Vagina (tissue), 2 donors: ENCODE measurements around the gene TMX2. TPM values are rescaled to one million over a fixed set of nuclear protein-coding genes. Genes with fewer than 3 reads are reported as not detected.
A peak's percentile ranks its signal among the peaks of the same experiment; 100 is the strongest.
"Not testable (repeated sequence)": the region's sequence is repeated elsewhere in the genome, so short reads cannot be mapped to it uniquely, and the experiment has no call there.

Experiments
- DNase-seq, 2 donors: peaks; one replicate each; pipeline ENCODE4 v3.0.0-alpha.2; 2017; ENCODE audit errors: extremely low spot score in 2 of 2
- H3K27ac ChIP-seq: fragments of 200-600 bp; sonication (generic); one replicate; pipeline ENCODE4 v1.5.1; 2019
- H3K27me3 ChIP-seq: fragments of 200-600 bp; sonication (generic); one replicate; pipeline ENCODE4 v1.5.1; 2019
- H3K36me3 ChIP-seq, 2 donors: fragments of 200-600 bp; sonication (generic); one replicate each; pipeline ENCODE4 v1.5.1; 2017 to 2019
- H3K4me1 ChIP-seq: fragments of 200-600 bp; sonication (generic); one replicate; pipeline ENCODE4 v1.5.1; 2019
- H3K4me3 ChIP-seq, 2 donors: fragments of 200-600 bp; sonication (generic); 1 replicate in 1 of 2; 2 replicates in 1 of 2; pipeline ENCODE4 v1.5.1; 2016 to 2019
- H3K9me3 ChIP-seq: fragments of 200-600 bp; sonication (generic); one replicate; pipeline ENCODE4 v1.5.1; 2019
- CTCF ChIP-seq, 3 experiments: fragments of 450-650 bp in 2 of 3; fragments of 200-600 bp in 1 of 3; sonication (generic) in 1 of 3; IDR thresholded peaks; one replicate each; pipeline ENCODE4 v1.5.1; 2017 to 2019; ENCODE audit warnings: antibody characterized with exemption in 3 of 3, mild to moderate bottlenecking in 2 of 3, moderate library complexity in 2 of 3
- POLR2A ChIP-seq, 2 donors: fragments of 450-650 bp; IDR thresholded peaks; one replicate each; pipeline ENCODE4 v1.6.1; 2017; ENCODE audit warnings: antibody characterized with exemption in 2 of 2, mild to moderate bottlenecking in 2 of 2, moderate library complexity in 2 of 2
- POLR2AphosphoS5 ChIP-seq, 2 donors: sonication (generic); formaldehyde crosslinking; IDR thresholded peaks; one replicate each; pipeline ENCODE4 v1.9.0; 2017; ENCODE audit warnings: antibody characterized with exemption in 2 of 2, mild to moderate bottlenecking in 2 of 2, low read depth in 1 of 2; ENCODE audit not compliant: insufficient read depth in 1 of 2
- intact Hi-C: fragments of 100-400 bp; cut with DNase I; formaldehyde crosslinking; loops from one replicate; pipeline ENCODE4 v1.15.1; 2023
- total RNA-seq: library from RNA; depleted of rRNA; stranded (reverse); fragments of >200 nt; gene quantifications from one replicate; pipeline ENCODE4 v1.2.3, GENCODE V29; 2016

The TMX2 gene
- total RNA-seq, 1 donor from 2014 or later = 44.4 TPM

DNA sequence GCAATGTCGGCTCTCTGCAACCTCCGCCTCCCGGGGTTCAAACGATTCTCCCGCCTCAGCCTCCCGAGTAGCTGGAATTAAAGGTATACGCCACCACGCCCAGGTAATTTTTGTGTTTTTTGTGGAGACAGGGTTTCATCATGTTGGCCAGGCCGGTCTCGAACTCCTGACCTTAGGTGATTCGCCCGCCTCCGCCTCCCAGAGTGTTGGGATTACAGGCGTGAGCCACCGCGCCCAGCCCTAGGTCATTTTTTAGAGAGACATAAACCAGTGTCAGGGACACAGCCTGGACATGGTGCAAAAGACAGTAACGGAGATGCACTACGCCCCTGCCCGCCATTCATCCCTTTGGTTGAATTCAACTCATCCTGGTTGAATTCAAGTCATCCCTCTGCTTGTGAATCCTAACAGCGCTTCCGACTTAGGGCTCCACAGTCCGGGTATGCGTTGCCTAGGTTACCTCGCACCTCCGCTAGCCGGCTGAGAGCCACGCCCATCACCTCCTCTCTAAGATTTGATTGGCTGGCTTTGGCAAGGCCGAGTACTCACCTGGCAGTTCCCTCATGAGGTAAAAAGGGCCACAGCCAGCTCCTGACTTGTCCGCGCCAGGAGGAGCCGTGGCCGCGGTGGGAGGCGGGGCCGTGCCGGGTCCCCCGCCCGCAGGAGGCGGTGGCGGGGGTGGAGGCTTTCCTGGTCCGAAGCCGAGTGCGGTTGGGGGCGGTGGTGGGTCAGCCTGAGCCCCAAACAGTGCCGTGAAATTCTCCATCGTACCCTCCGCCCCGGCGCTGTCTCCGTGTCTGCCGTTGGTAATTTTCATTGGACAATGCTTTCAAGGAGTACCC, 758 bp upstream of the TMX2 start, which contains the start of gene MED19:
TSS of gene MED19 (minus strand) at position 802 of the 842 bp plus-strand sequence. CDS start at position 766, 36 bp downstream.
- no peaks in the 10 kb centered on the region for H3K9me3 ChIP-seq
- no peaks in the 10 kb centered on the region for H3K27me3 ChIP-seq
- H3K4me1 ChIP-seq = peaks cover 55% of the 10 kb centered on the region
- peak within 1 kb of the TSS; percentile 93 for H3K27ac ChIP-seq
- TF ChIP-seq CTCF (IDR thresholded peaks at IDR 0.05) = no peak
- TF ChIP-seq POLR2AphosphoS5 (IDR thresholded peaks at IDR 0.05; ENCODE audit: insufficient read depth in 1 of 2, low read depth in 1 of 2) = peak in 1 of 2 donors; percentile 77
- TF ChIP-seq POLR2A (IDR thresholded peaks at IDR 0.05) = peak in 1 of 2 donors; percentile 41
- no peaks in the 10 kb centered on the region for H3K36me3 ChIP-seq
- intact Hi-C loops = no loop called here
- H3K4me3 ChIP-seq = peak within 1 kb of the TSS; percentile 98 to 100
- peak in 1 of 2 donors; percentile 97 for DNase-seq

GRCh38 chr11:57713835-57714234, 1.4 kb downstream of the TMX2 start:
- no peaks in the 10 kb centered on the region for H3K9me3 ChIP-seq
- no peaks in the 10 kb centered on the region for H3K27me3 ChIP-seq
- intact Hi-C loops = no loop called here
- peak overlapping the region; percentile 98 to 100 for H3K4me3 ChIP-seq
- no peak overlapping the region for H3K27ac ChIP-seq
- no peaks in the 10 kb centered on the region for H3K36me3 ChIP-seq
- TF ChIP-seq POLR2A (IDR thresholded peaks at IDR 0.05) (no peak), CTCF (IDR thresholded peaks at IDR 0.05) (no peak), POLR2AphosphoS5 (IDR thresholded peaks at IDR 0.05; ENCODE audit: insufficient read depth in 1 of 2, low read depth in 1 of 2) (no peak)
- H3K4me1 ChIP-seq = peaks cover 47% of the 10 kb centered on the region
- DNase-seq = no peak

DNA sequence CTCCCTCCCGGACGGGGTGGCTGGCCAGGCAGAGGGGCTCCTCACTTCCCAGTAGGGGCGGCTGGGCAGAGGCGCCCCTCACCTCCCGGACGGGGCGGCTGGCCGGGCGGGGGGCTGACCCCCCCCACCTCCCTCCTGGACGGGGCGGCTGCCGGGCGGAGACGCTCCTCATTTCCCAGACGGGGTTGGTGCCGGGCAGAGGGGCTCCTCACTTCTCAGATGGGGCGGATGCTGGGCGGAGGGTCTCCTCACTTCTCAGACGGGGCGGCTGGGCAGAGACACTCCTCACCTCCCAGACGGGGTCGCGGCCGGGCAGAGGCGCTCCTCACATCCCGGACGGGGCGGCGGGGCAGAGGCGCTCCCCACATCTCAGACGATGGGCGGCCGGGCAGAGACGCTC, 4.3 kb downstream of the TMX2 start:
- peaks cover 26% of the 10 kb centered on the region for H3K4me1 ChIP-seq
- intact Hi-C loops, H3K36me3 ChIP-seq, H3K4me3 ChIP-seq, H3K27me3 ChIP-seq, H3K27ac ChIP-seq, DNase-seq, H3K9me3 ChIP-seq: not testable (repeated sequence)

GRCh38 chr11:57727185-57727584, 14.8 kb downstream of the TMX2 start:
- no peaks in the 10 kb centered on the region for H3K36me3 ChIP-seq
- intact Hi-C loops = no loop called here
- H3K27me3 ChIP-seq = no peaks in the 10 kb centered on the region
- no peak for TF ChIP-seq CTCF (IDR thresholded peaks at IDR 0.05)
- no peak for TF ChIP-seq POLR2AphosphoS5 (IDR thresholded peaks at IDR 0.05; ENCODE audit: insufficient read depth in 1 of 2, low read depth in 1 of 2)
- TF ChIP-seq POLR2A (IDR thresholded peaks at IDR 0.05) = no peak
- DNase-seq = no peak
- no peaks in the 10 kb centered on the region for H3K9me3 ChIP-seq
- H3K27ac ChIP-seq = no peak overlapping the region
- H3K4me3 ChIP-seq = no peak overlapping the region
- peaks cover 3% of the 10 kb centered on the region for H3K4me1 ChIP-seq

DNA sequence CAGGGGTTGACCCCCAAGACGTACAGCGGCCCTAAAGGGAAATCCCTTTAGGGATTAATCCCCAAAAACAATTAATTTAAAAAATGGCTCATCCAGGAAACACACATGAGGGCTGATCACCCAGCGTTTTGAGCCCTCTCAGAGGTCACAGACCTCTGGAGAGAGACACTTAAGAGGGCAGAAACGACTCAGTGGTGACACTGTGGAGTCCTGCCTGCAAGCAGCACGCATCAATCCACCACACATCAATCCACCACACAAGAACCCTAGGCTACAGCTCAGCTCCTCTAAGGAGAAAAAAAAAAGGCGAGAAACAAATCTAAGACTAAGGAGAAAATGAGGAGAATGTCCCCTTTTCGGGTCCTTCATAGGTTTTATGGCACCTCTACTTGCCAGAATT, 16.4 kb downstream of the TMX2 start:
- Histone ChIP-seq H3K4me1 (peaks cover 4% of the 10 kb centered on the region), H3K4me3 (no peak overlapping the region), H3K27me3 (no peaks in the 10 kb centered on the region), H3K36me3 (no peaks in the 10 kb centered on the region), H3K27ac (no peak overlapping the region), H3K9me3 (no peaks in the 10 kb centered on the region)
- DNase-seq = no peak
- intact Hi-C loops = no loop called here
- TF ChIP-seq POLR2AphosphoS5 (IDR thresholded peaks at IDR 0.05; ENCODE audit: insufficient read depth in 1 of 2, low read depth in 1 of 2) (no peak), CTCF (IDR thresholded peaks at IDR 0.05) (no peak), POLR2A (IDR thresholded peaks at IDR 0.05) (no peak)
